Muscle of back (tissue), 13 donors: ENCODE measurements around the gene SLC26A11. TPM values are rescaled to one million over a fixed set of nuclear protein-coding genes. Genes with fewer than 3 reads are reported as not detected.

Experiments
- DNase-seq, 3 donors: peaks; one replicate each; pipeline versions ENCODE4 v3.0.0 to v3.0.0-alpha.2; 2013
- long read RNA-seq, 9 donors: transcript quantifications; one replicate each; lab custom pipeline, GENCODE V29; 2026
- polyA plus RNA-seq, 10 donors: library from polyadenylated mRNA; unstranded; fragments of 120-200 nt; gene quantifications; one replicate each; pipeline ENCODE4 v1.2.1, GENCODE V29; 2013; ENCODE audit not compliant: insufficient read length in 10 of 10

The SLC26A11 gene
- polyA plus RNA-seq: 10 to 100 TPM in 2 of 10 donors, 1 to 10 TPM in 8; 7.3 to 12.6 (median 9.2) TPM
- long read RNA-seq, donor 1, partial matches to known transcripts: 0 of 2 reads
- long read RNA-seq, donor 1, other reads (novel, unspliced or antisense): 0 of 2 reads
- long read RNA-seq, donor 2, partial matches to known transcripts: 0 of 1 reads
- long read RNA-seq, donor 2, other reads (novel, unspliced or antisense): 0 of 1 reads
- long read RNA-seq, donor 3: 0 reads
- long read RNA-seq, donor 4, partial matches to known transcripts: 0 of 1 reads
- long read RNA-seq, donor 4, other reads (novel, unspliced or antisense): 0 of 1 reads
- long read RNA-seq, donor 5, partial matches to known transcripts: 0 of 1 reads
- long read RNA-seq, donor 5, other reads (novel, unspliced or antisense): 0 of 1 reads
- long read RNA-seq, donor 6, partial matches to known transcripts: 0 of 1 reads
- long read RNA-seq, donor 6, other reads (novel, unspliced or antisense): 0 of 1 reads
- long read RNA-seq, donor 7, partial matches to known transcripts: 0 of 7 reads
- long read RNA-seq, donor 7, other reads (novel, unspliced or antisense): 5 of 7 reads
- long read RNA-seq, donor 8: 0 reads
- long read RNA-seq, donor 9, partial matches to known transcripts: 0 of 1 reads
- long read RNA-seq, donor 9, other reads (novel, unspliced or antisense): 0 of 1 reads

GRCh38 chr17:80220054-80220735 lies at the start of gene SLC26A11, which contains the start of gene SGSH:
Gene SLC26A11 (plus strand): TSS chr17:80220427. CDS start chr17:80221561, 1,134 bp downstream.
Gene SGSH (minus strand): TSS chr17:80220333. CDS start chr17:80220313, 20 bp downstream.
- DNase-seq: peak; percentile 37 to 85 (median 69)

- no peak for DNase-seq
Observed at GRCh38 chr17:80171681-80172080, 48.5 kb upstream of the SLC26A11 start.

- no peak for DNase-seq
Observed at GRCh38 chr17:80173126-80173525, 47.1 kb upstream of the SLC26A11 start.

- DNase-seq: no peak
Observed at GRCh38 chr17:80173916-80174315, 46.3 kb upstream of the SLC26A11 start.

- DNase-seq: no peak
Observed at GRCh38 chr17:80176757-80177156, 43.5 kb upstream of the SLC26A11 start.

- no peak for DNase-seq
Observed at GRCh38 chr17:80177986-80178595, 42.1 kb upstream of the SLC26A11 start.

- DNase-seq: no peak
Observed at GRCh38 chr17:80180192-80180591, 40.0 kb upstream of the SLC26A11 start.

- no peak for DNase-seq
Observed at GRCh38 chr17:80181431-80181830, 38.8 kb upstream of the SLC26A11 start.

GRCh38 chr17:80182118-80182844 lies 37.9 kb upstream of the SLC26A11 start:
- DNase-seq: no peak

GRCh38 chr17:80182845-80183223 lies 37.4 kb upstream of the SLC26A11 start:
- no peak for DNase-seq

- no peak for DNase-seq
Observed at GRCh38 chr17:80183581-80184422, 36.4 kb upstream of the SLC26A11 start.

GRCh38 chr17:80184423-80184714 lies 35.9 kb upstream of the SLC26A11 start:
- DNase-seq: no peak

- no peak for DNase-seq
Observed at GRCh38 chr17:80185968-80186367, 34.3 kb upstream of the SLC26A11 start.

GRCh38 chr17:80187090-80187489 lies 33.1 kb upstream of the SLC26A11 start:
- DNase-seq: no peak

GRCh38 chr17:80187515-80187941 lies 32.7 kb upstream of the SLC26A11 start:
- DNase-seq: peak in 2 of 3 donors; percentile 44 to 65

- DNase-seq: no peak
Observed at GRCh38 chr17:80189611-80190010, 30.6 kb upstream of the SLC26A11 start.

GRCh38 chr17:80190716-80191115 lies 29.5 kb upstream of the SLC26A11 start:
- DNase-seq: no peak

GRCh38 chr17:80191192-80191591 lies 29.0 kb upstream of the SLC26A11 start:
- no peak for DNase-seq

GRCh38 chr17:80191865-80192661 lies 28.2 kb upstream of the SLC26A11 start:
- DNase-seq: peak in 2 of 3 donors; percentile 30 to 56

- DNase-seq: no peak
Observed at GRCh38 chr17:80195141-80195540, 25.1 kb upstream of the SLC26A11 start.
